IPS DF 6.9 (cell line): ENCODE measurements around the gene ZNF814.
"Not testable (repeated sequence)": the region's sequence is repeated elsewhere in the genome, so short reads cannot be mapped to it uniquely, and the experiment has no call there.

Experiments
- DNase-seq: peaks from one replicate; pipeline ENCODE4 v3.0.0-alpha.2; 2013; ENCODE audit warnings: low read depth, low spot score
- H3K27ac ChIP-seq: one replicate; pipeline ENCODE4 v1.5.1; 2013; ENCODE audit warnings: low read length, control low read depth
- H3K27me3 ChIP-seq: 2 replicates; pipeline ENCODE4 v1.6.1; 2013; ENCODE audit warnings: mild to moderate bottlenecking, low read length; ENCODE audit not compliant: control insufficient read depth, insufficient read depth
- H3K36me3 ChIP-seq: 2 replicates; pipeline ENCODE4 v1.6.1; 2013; ENCODE audit warnings: low read length; ENCODE audit not compliant: control insufficient read depth, insufficient read depth
- H3K4me1 ChIP-seq: 2 replicates; pipeline ENCODE4 v1.6.1; 2013; ENCODE audit warnings: low read length; ENCODE audit not compliant: control insufficient read depth, insufficient read depth
- H3K4me3 ChIP-seq: 2 replicates; pipeline ENCODE4 v1.5.1; 2013; ENCODE audit warnings: mild to moderate bottlenecking, low read length
- H3K9me3 ChIP-seq: 2 replicates; pipeline ENCODE4 v1.6.1; 2013; ENCODE audit warnings: low read length, inconsistent platforms; ENCODE audit not compliant: control insufficient read depth, insufficient read depth
- whole genome bisulfite sequencing: extraction: QIAGEN DNeasy Blood & Tissue Kit; methylation state at CpG from one replicate; pipeline ENCODE4 v1.1.7; 2013; ENCODE audit warnings: mixed read lengths, missing lambda C conversion rate; ENCODE audit not compliant: insufficient read length, insufficient coverage; 5-methylcytosine and 5-hydroxymethylcytosine counted together

ZNF814 gene

DNA sequence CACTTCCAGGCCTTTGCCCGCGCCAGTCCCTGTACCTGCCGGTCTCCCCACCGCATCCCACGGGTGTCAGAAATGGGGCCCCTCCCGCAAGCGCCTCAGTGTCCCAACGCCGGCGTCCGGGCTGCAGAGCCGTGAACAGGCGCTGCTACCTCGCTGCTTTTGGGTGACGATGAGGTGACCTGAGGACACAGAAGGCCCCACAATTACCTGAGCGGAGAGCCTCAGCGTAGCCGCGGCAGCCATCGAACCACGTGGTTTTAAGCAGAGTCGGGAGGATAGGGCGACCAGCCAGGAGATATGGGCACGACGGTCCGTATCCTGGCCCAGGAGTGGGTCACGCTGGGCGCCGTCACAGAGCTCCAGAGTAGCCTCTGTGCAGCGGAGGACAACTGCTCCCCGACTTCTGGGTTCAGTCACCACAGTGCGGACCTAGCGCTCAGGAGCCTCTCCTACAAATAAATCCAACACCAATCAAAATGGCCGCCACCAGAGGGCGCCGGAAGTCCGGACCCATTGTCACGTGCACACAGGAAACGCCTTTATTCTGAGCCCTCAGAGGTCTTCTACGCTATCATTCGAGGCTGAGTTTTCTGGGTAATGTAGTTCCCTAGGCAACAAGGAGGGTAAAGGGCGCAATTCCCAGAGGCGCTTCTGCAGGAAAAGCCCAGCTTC, at the start of gene ZNF814:
Gene ZNF814 (minus strand): TSS at position 478 of the 672 bp plus-strand sequence. CDS start 235 bp downstream, at position 243.
- peaks cover 2% of the 10 kb centered on the region; the same call in 1 of the 2 replicates for H3K4me1 ChIP-seq
- no peaks in the 10 kb centered on the region for H3K9me3 ChIP-seq
- peak; percentile 83 for DNase-seq
- peak within 1 kb of the TSS; percentile 93 for H3K4me3 ChIP-seq
- no peaks in the 10 kb centered on the region for H3K27me3 ChIP-seq
- whole genome bisulfite sequencing, result no CpG with 5 or more reads among the region's 43 CpGs
- peak within 1 kb of the TSS; percentile 39 for H3K27ac ChIP-seq
- H3K36me3 ChIP-seq, result peaks cover 3% of the 10 kb centered on the region; the same call in 1 of the 2 replicates

DNA sequence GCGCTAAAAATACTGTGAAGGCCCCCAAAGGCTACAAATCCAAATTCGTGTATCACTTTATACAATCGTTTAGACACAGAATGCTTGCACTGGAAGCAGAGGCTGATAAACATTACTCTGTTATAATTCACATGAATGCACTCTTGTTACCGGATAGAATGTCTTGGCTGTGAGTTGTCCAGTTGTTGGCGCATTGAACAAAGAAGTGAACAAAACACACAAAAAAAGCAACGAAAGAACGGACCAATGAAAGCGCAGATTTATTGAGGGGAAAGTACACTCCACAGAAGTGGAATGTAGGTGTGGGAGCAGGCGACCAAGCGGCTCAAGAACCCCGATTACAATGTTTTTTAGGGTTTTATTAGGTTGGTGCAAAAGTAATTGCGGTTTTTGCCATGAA, 46.9 kb upstream of the ZNF814 start:
- Histone ChIP-seq H3K4me3 (no peak overlapping the region), H3K27me3 (no peaks in the 10 kb centered on the region), H3K27ac (no peak overlapping the region), H3K4me1 (no peaks in the 10 kb centered on the region), H3K9me3 (no peaks in the 10 kb centered on the region), H3K36me3 (no peaks in the 10 kb centered on the region; the same call in 1 of the 2 replicates)
- DNase-seq, result no peak
- WGBS, result no CpG with 5 or more reads among the region's 12 CpGs

DNA sequence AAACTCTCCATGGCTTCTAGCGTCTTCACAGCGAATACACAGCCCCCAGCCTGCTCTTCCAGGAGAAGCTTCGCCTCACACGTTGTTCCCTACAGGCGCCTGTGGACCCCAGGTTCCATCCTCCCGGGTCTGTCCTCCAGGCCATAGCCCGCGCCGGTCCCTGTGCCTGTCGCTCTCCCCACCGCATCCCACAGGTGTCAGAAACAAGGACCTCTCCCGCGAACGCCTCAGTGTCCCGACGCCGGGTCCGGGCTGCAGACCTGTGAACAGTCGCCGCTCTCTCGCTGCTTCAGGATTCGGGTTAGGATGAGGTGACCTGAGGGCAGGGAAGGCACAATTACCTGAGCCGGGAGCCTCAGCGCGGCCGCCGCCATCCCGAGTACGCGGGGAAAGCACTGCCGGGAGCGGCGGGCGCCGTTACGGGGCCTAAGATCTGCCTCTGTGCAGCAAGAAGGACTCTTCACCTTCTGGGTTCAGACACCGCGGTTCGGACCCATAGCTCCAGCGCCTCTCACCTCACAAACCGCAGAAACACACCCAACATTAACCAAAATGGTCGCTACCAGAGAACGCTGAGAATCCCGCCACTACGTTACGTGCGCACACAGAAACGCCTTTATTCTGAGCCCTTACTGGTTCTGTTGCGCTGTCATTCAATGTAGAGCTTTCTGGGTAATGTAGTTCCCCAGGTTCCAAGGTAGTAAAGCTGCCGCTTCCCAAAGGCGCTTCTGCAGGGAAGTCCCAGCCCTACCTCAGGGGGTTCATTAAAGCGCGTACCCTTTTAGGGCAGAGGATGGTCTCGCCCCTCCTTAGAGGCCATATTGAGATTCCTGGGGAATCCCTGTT, 46.2 kb upstream of the ZNF814 start, which contains the start of gene ZNF418:
Gene ZNF418 (minus strand): TSS at position 583 of the 846 bp plus-strand sequence. CDS start 1,580 bp downstream, outside the sequence.
- no CpG with 5 or more reads among the region's 54 CpGs for WGBS
- Histone ChIP-seq H3K36me3 (peaks cover 5% of the 10 kb centered on the region; the same call in 1 of the 2 replicates), H3K4me1 (no peaks in the 10 kb centered on the region), H3K4me3 (peak within 1 kb of the TSS; percentile 82), H3K9me3 (no peaks in the 10 kb centered on the region), H3K27ac (no peak within 1 kb of the TSS), H3K27me3 (no peaks in the 10 kb centered on the region)
- peak; percentile 85 for DNase-seq

DNA sequence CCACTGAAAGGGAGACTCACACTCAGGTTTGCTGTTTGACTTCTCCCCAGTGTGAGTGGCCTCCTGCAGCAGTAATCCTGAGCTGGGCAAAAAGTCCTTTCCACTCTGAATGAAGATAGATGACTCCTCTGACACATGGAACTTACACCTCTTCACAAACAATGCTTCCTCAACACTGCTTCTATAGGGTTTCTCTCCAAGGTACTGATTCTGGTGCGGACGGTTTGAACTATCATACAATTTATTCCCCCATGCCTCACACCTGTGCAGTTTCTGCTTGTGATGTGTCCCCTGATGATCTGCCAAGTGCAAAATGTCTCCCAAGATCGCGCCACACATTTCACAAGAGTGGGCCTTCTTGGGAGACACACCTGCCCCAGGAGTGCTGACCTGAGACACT, 38.8 kb upstream of the ZNF814 start:
- WGBS, result no CpG with 5 or more reads among the region's 4 CpGs
- Histone ChIP-seq H3K4me1 (no peaks in the 10 kb centered on the region), H3K27ac (no peak overlapping the region), H3K36me3 (peaks cover 42% of the 10 kb centered on the region), H3K4me3 (no peak overlapping the region), H3K27me3 (no peaks in the 10 kb centered on the region), H3K9me3 (peaks cover 11% of the 10 kb centered on the region)
- no peak for DNase-seq

DNA sequence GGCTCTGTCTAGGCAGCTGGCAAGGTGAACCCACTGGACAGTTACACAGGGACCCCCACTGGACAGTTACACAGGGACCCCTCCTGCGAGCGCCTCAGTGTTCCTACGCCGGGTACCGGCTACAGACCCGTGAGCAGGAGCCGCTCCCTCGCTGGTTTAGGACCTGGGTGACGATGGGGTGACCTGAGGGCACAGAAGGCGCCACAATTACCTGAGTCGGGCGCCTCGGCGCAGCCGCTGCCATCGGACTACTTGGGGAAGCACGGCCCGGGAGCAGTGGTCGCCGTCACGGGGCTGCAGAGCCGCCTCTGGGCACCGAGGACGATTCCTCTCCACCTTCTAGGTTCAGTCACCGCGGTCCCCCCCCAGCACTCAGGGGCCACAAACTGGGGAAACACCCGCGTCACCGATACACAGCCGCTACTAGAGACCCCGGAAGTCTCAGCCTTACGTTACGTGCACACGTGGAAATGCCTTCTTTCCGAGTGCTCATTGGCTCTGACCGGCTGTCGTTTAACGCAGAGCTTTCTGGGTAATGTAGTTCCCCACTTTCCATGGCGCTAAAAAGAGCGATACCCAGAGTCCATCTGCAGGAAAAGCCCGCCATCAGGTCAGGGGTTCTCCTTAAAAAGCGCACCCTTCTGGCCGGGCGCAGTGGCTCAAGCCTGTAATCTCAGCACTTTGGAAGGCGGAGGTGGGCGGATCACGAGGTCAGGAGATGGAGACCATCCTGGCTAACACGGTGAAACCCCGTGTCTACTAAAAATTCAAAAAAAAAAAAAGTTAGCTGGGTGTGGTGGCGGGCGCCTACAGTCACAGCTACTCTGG, 27.5 kb upstream of the ZNF814 start, which contains the start of gene ZNF417:
Gene ZNF417 (minus strand): TSS at position 425 of the 828 bp plus-strand sequence. CDS start 181 bp downstream, at position 244.
- DNase-seq, result peak; percentile 98
- WGBS, result no CpG with 5 or more reads among the region's 51 CpGs
- H3K9me3 ChIP-seq, H3K36me3 ChIP-seq, H3K27me3 ChIP-seq, H3K4me1 ChIP-seq, H3K27ac ChIP-seq: not testable (repeated sequence)
- H3K4me3 ChIP-seq, result peak within 1 kb of the TSS; percentile 80; the same call in 1 of the 2 replicates

DNA sequence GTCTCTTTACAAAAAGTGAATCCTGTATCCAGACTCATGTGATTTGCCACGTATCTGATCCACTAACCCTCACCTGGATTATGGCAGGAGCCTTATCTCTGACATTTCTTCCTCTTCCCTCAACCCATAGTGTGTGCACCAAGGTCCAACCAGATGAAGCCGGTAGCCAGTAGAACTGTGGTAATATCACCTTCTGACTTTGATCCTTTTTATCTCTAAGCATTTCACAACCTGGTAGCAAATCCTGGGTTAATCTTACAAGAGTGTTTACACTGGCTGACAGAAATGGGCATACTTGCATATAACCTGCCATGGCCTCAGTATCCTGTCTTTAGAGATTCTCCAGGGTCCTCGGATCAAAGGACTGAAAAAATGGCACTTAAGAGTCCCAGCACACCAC, 25.7 kb upstream of the ZNF814 start:
- H3K27ac ChIP-seq, result no peak overlapping the region
- H3K4me1 ChIP-seq, result no peaks in the 10 kb centered on the region
- H3K4me3 ChIP-seq, result no peak overlapping the region
- H3K27me3 ChIP-seq, result no peaks in the 10 kb centered on the region
- WGBS, result no CpG with 5 or more reads among the region's 3 CpGs
- DNase-seq, result no peak
- peaks cover 3% of the 10 kb centered on the region; the same call in 1 of the 2 replicates for H3K36me3 ChIP-seq
- no peaks in the 10 kb centered on the region for H3K9me3 ChIP-seq

DNA sequence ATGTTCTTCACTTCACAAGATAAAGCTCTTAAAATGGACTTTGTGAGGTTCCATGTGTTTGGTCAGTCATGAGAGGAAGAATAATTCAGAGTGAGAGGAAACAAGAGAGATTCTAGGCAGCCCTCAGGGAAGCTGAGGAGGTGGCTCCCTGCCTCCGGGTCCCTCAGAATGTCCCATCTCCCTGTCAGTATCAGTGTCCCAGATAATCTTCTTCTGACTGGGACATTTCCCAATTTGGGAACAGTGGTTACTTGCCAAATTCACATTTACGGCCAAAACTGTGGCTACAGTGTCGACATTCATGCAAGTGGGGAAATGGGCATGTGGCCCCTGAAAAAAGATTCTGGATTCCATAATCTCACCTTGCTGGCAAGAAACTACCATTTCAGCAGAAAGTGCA, 18.6 kb upstream of the ZNF814 start:
- WGBS, result no CpG with 5 or more reads among the region's 3 CpGs
- no peak for DNase-seq
- Histone ChIP-seq H3K4me1 (no peaks in the 10 kb centered on the region), H3K36me3 (peaks cover 7% of the 10 kb centered on the region; the same call in 1 of the 2 replicates), H3K27ac (no peak overlapping the region), H3K4me3 (no peak overlapping the region), H3K27me3 (no peaks in the 10 kb centered on the region), H3K9me3 (no peaks in the 10 kb centered on the region)

DNA sequence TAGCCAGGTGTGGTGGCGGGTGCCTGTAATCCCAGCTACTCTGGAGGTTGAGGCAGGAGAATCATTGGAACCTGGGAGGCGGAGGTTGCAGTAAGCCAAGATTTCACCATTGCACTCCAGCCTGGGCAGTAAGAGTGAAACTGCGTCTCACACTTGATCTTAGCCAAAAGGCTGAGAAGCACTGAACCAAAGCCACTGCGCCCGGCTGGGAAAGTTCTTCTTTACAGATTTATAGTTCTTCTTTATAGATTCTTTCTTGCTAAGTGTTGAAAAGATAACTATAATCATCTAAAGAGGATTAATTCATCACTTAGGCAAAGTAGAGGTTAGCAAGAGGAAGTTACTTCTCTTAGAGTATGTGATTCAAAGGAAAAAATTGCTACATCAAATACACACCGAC, 16.4 kb upstream of the ZNF814 start:
- Histone ChIP-seq H3K4me3 (no peak overlapping the region), H3K36me3 (peaks cover 4% of the 10 kb centered on the region; the same call in 1 of the 2 replicates), H3K4me1 (no peaks in the 10 kb centered on the region), H3K9me3 (no peaks in the 10 kb centered on the region), H3K27ac (no peak overlapping the region), H3K27me3 (no peaks in the 10 kb centered on the region)
- no peak for DNase-seq
- no CpG with 5 or more reads among the region's 6 CpGs for WGBS

DNA sequence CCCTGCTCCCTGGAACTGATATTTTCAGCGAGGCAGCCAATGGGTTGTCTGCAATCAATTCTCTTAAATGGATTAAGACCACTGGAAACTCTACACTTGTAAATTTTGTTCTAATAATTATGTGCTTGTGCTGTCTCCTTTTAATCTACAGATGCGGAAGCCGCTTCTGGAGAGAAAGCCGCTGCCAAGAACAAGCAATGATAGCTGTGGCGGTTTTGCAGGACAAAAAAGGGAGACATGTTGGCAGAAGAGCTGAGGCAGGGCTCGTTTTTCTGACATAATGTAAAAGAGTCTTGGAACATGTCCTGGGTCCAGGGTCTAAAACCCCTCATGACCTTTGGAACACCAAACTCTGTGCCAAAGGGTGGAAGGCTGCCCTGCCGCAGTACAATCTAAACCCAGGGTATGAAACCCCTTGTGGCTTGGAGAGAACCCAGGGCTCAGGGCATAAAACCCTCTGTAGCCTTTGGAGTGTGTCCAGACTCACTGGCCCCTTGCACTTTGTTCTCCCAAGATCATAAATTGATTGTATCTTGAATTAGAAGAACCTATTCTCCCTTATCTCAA, 14.9 kb upstream of the ZNF814 start:
- H3K27ac ChIP-seq, result no peak overlapping the region
- H3K36me3 ChIP-seq, result peaks cover 4% of the 10 kb centered on the region; the same call in 1 of the 2 replicates
- no peaks in the 10 kb centered on the region for H3K27me3 ChIP-seq
- DNase-seq, result no peak
- H3K4me1 ChIP-seq, result no peaks in the 10 kb centered on the region
- no CpG with 5 or more reads among the region's 7 CpGs for WGBS
- H3K4me3 ChIP-seq, result no peak overlapping the region
- no peaks in the 10 kb centered on the region for H3K9me3 ChIP-seq
